GM12865 (cell line): ENCODE measurements around the gene SLC18A2.
A peak's percentile ranks its signal among the peaks of the same experiment; 100 is the strongest.

ENCODE experiments used
- DNase-seq: peaks from one replicate; pipeline ENCODE4 v3.0.0; 2010; ENCODE audit warnings: low read depth
- H3K4me3 ChIP-seq: 2 replicates; pipeline ENCODE4 v1.5.1; 2011; ENCODE audit warnings: mild to moderate bottlenecking, low read depth, low read length, control low read depth
- CTCF ChIP-seq: IDR thresholded peaks from 2 replicates; pipeline ENCODE4 v1.5.1; 2011; ENCODE audit warnings: low read length, control low read depth, low read depth, inconsistent platforms; ENCODE audit not compliant: insufficient read depth; ENCODE audit errors: missing control alignments

The SLC18A2 gene

DNA sequence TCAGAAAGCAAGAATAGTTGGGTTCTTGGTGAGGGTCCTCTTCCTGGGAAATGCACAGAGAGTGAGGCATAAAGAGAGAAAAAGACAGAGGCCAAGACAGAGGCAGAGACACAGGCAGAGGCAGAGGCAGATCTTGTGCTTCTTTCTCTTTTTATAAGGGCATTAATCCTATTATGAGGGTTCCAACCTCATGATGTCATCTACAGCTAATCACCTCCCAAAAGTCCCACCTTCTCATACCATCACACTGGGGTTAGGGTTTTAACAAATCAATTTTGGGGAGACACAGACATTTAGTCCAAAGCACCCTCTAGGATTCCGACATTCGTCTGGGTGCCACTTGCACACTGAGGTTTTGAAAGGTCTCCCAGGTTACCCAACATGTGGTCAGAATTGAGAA lies 25.8 kb upstream of the SLC18A2 start:
- no peak for DNase-seq
- H3K4me3 ChIP-seq = no peak overlapping the region
- no peak for TF ChIP-seq CTCF

DNA sequence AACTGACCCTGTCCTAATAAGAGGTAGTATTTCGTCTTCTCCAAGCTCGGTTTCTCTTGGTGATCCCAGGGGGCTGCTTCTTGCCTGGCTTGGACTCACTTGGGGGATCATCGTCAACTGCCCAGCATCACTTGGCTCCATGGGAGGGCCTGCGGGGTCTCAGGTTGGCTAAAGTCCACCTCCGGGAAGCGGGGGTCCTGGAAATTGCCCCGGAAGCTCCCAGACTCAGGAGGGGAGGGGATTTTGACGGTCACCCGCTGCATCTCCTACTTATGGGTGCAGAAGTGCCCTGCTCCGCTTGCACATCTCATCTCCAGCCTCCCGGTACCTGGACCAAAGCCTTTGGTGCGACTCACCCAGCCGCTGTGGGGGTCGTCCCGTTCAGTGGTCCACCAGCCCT lies 24.9 kb upstream of the SLC18A2 start:
- no peak overlapping the region for H3K4me3 ChIP-seq
- DNase-seq = no peak
- no peak for TF ChIP-seq CTCF

DNA sequence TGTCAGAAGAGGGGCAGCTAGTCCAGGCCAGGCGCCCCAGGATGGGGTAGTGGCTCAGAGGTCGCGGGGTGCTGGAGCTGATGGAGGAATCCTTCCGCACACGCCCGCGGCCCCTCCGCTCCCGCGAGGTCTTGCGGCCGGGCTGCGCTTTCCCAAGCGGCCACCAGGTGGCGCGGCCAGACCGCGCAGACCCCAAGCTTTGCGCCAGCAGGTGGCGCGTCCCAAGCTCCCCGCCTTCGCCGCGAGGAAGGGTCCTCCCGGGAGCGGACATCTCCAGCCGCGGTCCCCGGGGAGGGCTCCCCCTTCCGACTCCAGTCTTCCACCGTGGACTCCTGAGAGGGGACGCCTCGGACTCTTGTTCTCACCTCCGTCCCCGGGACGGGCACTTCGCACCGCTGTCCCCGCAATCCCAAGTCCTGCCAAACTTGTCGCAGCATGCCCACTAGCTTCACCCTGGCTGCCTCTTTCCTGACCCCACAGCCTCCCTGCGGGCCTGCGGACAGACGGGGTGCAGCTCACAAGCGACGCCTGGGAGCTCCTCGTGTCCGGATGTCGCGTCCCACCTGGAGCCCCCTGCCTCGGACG lies 24.2 kb upstream of the SLC18A2 start:
- peak; percentile 100 for TF ChIP-seq CTCF
- peak overlapping the region; percentile 68 for H3K4me3 ChIP-seq
- peak; percentile 84 for DNase-seq

- peak overlapping the region; percentile 68 for H3K4me3 ChIP-seq
- TF ChIP-seq CTCF = no peak
- peak; percentile 34 for DNase-seq
Observed at GRCh38 chr10:117217196-117217761, 23.6 kb upstream of the SLC18A2 start.

DNA sequence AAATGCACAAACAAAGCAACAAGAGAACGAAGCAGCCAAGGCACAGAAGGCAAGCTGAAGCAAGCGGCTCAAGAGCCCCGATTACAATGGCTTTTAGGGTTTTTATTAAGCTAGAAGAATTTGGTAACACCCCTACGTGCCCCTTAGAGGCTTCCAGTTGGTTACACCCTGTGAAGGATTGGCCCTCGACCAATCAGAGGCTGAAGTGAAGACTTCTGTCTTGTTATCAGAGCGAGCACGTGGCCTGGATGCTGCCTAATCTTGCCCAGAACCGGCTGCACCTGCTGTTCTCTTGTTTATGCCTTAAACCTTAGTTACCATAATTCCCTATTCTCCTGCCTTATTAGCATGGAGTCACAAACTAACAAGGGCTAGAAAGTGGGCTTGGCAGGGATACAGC lies 22.3 kb upstream of the SLC18A2 start:
- TF ChIP-seq CTCF = no peak
- H3K4me3 ChIP-seq = no peak overlapping the region
- no peak for DNase-seq

- TF ChIP-seq CTCF = no peak
- no peak for DNase-seq
- no peak overlapping the region for H3K4me3 ChIP-seq
Observed at GRCh38 chr10:117221156-117221711, 19.7 kb upstream of the SLC18A2 start.

- no peak for TF ChIP-seq CTCF
- DNase-seq = no peak
Observed at GRCh38 chr10:117222552-117222951, 18.4 kb upstream of the SLC18A2 start.

More at GRCh38 chr10:117222552-117222951, 18.4 kb upstream of the SLC18A2 start:
- no peak overlapping the region for H3K4me3 ChIP-seq
